ENCODE data around the gene PLEKHD1. TPM values are rescaled to one million over a fixed set of nuclear protein-coding genes. Genes with fewer than 3 reads are reported as not detected.

The PLEKHD1 gene
- total and polyA plus RNA-seq, 2 donors (not counting 1 experiment from before 2014, with no cell fraction given): 0.12 TPM

- Histone ChIP-seq H3K36me3 (replicated peaks in 1 of 2; ENCODE audit: control extremely low read depth in 1 of 2, control insufficient read depth in 1 of 2, extremely low read depth in 1 of 2, insufficient read depth in 2 of 2, low read length in 1 of 2) (no peaks in the 10 kb centered on the region), H3K4me1 (ENCODE audit: control insufficient read depth in 2 of 2, insufficient read depth in 2 of 2, low read length in 2 of 2) (no peaks in the 10 kb centered on the region), H2AFZ (ENCODE audit: insufficient read depth, low read depth, low read length, poor library complexity, severe bottlenecking) (no peak overlapping the region), H3K27ac (ENCODE audit: low read length in 2 of 2) (no peak overlapping the region), H3K79me2 (ENCODE audit: control insufficient read depth, insufficient read depth, low read length) (no peaks in the 10 kb centered on the region), H3K9ac (ENCODE audit: low read length) (no peak overlapping the region), H4K20me1 (ENCODE audit: control insufficient read depth, insufficient read depth, low read length, poor library complexity, severe bottlenecking) (no peaks in the 10 kb centered on the region), H3K27me3 (replicated peaks in 1 of 4; ENCODE audit: control extremely low read depth in 1 of 4, control insufficient read depth in 3 of 4, insufficient read depth in 4 of 4, low read length in 3 of 4) (peaks cover 0 to 15% (median 3%) of the 10 kb centered on the region in 4 experiments), H3K9me3 (ENCODE audit: control extremely low read depth in 1 of 3, control insufficient read depth in 2 of 3, insufficient read depth in 1 of 3, low read length in 2 of 3) (no peaks in the 10 kb centered on the region), H3K4me3 (ENCODE audit: control extremely low read depth in 1 of 5, extremely low read depth in 1 of 5, insufficient read depth in 1 of 5, low read depth in 2 of 5, low read length in 4 of 5) (no peak overlapping the region), H3K4me2 (replicated peaks; ENCODE audit: low read depth, low read length, poor library complexity, severe bottlenecking) (no peak overlapping the region)
- H3K27me3 Mint-ChIP-seq: peaks cover 46% of the 10 kb centered on the region
- DNase-seq (no peak), ATAC-seq (ENCODE audit: low read depth) (no peak)
- WGBS (ENCODE audit: insufficient coverage): 90% methylated on average over 4 of the region's 6 CpGs
- POLR2A ChIA-PET: no interaction called here
- CTCF ChIA-PET: no interaction called here
- no peak overlapping the region for H3K4me3 Mint-ChIP-seq
- H3K9me3 Mint-ChIP-seq (ENCODE audit: insufficient read depth): no peaks in the 10 kb centered on the region
- TF ChIP-seq CTCF (IDR thresholded peaks at IDR 0.05) (no peak), EZH2 (IDR thresholded peaks at IDR 0.05; ENCODE audit: borderline replicate concordance, insufficient read depth, low read depth, low read length, poor library complexity, severe bottlenecking) (no peak)
- H3K27ac Mint-ChIP-seq: no peak overlapping the region
- no peaks in the 10 kb centered on the region for H3K4me1 Mint-ChIP-seq
- intact Hi-C loops (cut with micrococcal nuclease): no loop called here
Measured at GRCh38 chr14:69539631-69540410, 55.3 kb downstream of the PLEKHD1 start.

- ATAC-seq (ENCODE audit: low read depth) (no peak), DNase-seq (no peak)
- no peaks in the 10 kb centered on the region for H4K20me1 ChIP-seq (ENCODE audit: control insufficient read depth, insufficient read depth, low read length, poor library complexity, severe bottlenecking)
- H3K36me3 ChIP-seq (replicated peaks in 1 of 2; ENCODE audit: control extremely low read depth in 1 of 2, control insufficient read depth in 1 of 2, extremely low read depth in 1 of 2, insufficient read depth in 2 of 2, low read length in 1 of 2): no peaks in the 10 kb centered on the region
- intact Hi-C loops (cut with micrococcal nuclease): no loop called here
- H2AFZ ChIP-seq (ENCODE audit: insufficient read depth, low read depth, low read length, poor library complexity, severe bottlenecking): no peak overlapping the region
- Mint-ChIP-seq H3K27ac (no peak overlapping the region), H3K4me3 (no peak overlapping the region), H3K9me3 (ENCODE audit: insufficient read depth) (no peaks in the 10 kb centered on the region), H3K4me1 (no peaks in the 10 kb centered on the region), H3K27me3 (peaks cover 43% of the 10 kb centered on the region)
- no peak overlapping the region for H3K4me3 ChIP-seq (ENCODE audit: control extremely low read depth in 1 of 5, extremely low read depth in 1 of 5, insufficient read depth in 1 of 5, low read depth in 2 of 5, low read length in 4 of 5)
- 82% methylated on average over 2 of the region's 5 CpGs for WGBS (ENCODE audit: insufficient coverage)
- no peaks in the 10 kb centered on the region for H3K4me1 ChIP-seq (ENCODE audit: control insufficient read depth in 2 of 2, insufficient read depth in 2 of 2, low read length in 2 of 2)
- POLR2A ChIA-PET: no interaction called here
- TF ChIP-seq CTCF (IDR thresholded peaks at IDR 0.05): no peak
- TF ChIP-seq EZH2 (IDR thresholded peaks at IDR 0.05; ENCODE audit: borderline replicate concordance, insufficient read depth, low read depth, low read length, poor library complexity, severe bottlenecking): no peak
- H3K4me2 ChIP-seq (replicated peaks; ENCODE audit: low read depth, low read length, poor library complexity, severe bottlenecking): no peak overlapping the region
- H3K27ac ChIP-seq (ENCODE audit: low read length in 2 of 2): no peak overlapping the region
- no peak overlapping the region for H3K9ac ChIP-seq (ENCODE audit: low read length)
- H3K79me2 ChIP-seq (ENCODE audit: control insufficient read depth, insufficient read depth, low read length): no peaks in the 10 kb centered on the region
- H3K27me3 ChIP-seq (replicated peaks in 1 of 4; ENCODE audit: control extremely low read depth in 1 of 4, control insufficient read depth in 3 of 4, insufficient read depth in 4 of 4, low read length in 3 of 4): peaks cover 0 to 13% (median 3%) of the 10 kb centered on the region in 4 experiments
- CTCF ChIA-PET: interaction anchor here (1.3 kb wide), 1 partner anchor 15 kb away, joined by 4 read pairs; no protein-coding TSS in a partner anchor
- H3K9me3 ChIP-seq (ENCODE audit: control extremely low read depth in 1 of 3, control insufficient read depth in 2 of 3, insufficient read depth in 1 of 3, low read length in 2 of 3): no peaks in the 10 kb centered on the region
Measured at GRCh38 chr14:69540654-69541335, 56.3 kb downstream of the PLEKHD1 start.

All from B cell (primary cell).